ENCODE results near the gene CYLD.

CYLD gene

GRCh38 chr16:50711862-50712559 lies 29.9 kb upstream of the CYLD start:
- DNase-seq (ENCODE audit: low read depth) = no peak

DNA sequence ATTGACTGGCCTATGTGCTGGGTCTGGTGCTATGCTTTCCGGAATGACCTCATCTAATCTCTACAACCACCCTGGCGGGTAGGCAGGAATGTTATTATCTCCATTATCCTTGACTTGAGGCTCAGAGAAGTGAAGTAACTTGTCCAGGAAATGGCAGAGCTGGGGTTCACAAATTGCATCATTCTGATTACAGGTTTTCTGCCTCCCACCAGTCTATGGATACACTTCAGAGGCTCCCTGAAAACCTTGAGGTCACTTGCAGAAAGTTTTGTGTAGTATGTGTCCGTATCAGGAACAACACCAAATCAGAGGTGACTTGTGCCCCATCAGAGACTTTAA lies 29.4 kb upstream of the CYLD start:
- DNase-seq (ENCODE audit: low read depth) = no peak

GRCh38 chr16:50712956-50713355 lies 28.9 kb upstream of the CYLD start:
- DNase-seq (ENCODE audit: low read depth) = no peak

DNA sequence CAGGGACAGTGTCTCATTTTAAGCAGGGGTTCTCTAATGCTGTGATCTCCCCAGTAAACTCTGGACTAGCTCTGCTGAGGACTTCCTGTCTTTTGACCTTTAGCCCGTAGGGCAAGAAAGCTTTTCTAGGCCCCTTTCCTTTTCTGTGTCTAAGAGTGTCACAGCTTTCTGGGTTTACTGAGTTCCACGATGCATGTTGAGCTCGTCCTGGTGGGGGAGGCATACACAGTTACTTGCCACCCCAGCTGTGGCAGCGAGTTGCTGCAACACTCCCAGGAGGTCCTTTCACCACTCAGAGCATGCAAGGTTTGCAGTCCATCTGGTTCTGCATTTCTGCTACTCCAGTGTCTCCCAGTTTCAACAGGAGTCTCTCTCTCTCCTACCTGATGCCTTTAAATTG lies 24.8 kb upstream of the CYLD start:
- no peak for DNase-seq (ENCODE audit: low read depth)

DNA sequence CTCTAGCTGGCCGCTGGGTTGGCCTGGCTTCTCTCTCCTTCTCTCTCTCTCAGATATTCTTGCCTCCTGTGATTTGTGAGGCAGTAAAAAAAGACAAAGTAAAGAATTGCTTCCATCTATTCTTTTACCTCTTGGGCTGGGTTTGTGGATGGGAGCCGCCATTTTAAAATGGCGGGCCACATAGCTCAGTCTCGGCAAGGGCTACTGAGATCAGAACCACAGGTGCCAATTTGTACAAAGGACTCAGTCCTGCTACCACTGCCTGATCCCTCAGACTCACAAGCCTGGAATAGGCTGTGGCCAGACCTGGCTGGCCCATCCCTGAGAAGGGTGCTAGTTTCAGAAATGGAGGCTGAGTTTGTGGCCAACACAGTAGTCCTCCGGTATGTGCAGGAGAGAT lies 24.4 kb upstream of the CYLD start:
- no peak for DNase-seq (ENCODE audit: low read depth)

DNA sequence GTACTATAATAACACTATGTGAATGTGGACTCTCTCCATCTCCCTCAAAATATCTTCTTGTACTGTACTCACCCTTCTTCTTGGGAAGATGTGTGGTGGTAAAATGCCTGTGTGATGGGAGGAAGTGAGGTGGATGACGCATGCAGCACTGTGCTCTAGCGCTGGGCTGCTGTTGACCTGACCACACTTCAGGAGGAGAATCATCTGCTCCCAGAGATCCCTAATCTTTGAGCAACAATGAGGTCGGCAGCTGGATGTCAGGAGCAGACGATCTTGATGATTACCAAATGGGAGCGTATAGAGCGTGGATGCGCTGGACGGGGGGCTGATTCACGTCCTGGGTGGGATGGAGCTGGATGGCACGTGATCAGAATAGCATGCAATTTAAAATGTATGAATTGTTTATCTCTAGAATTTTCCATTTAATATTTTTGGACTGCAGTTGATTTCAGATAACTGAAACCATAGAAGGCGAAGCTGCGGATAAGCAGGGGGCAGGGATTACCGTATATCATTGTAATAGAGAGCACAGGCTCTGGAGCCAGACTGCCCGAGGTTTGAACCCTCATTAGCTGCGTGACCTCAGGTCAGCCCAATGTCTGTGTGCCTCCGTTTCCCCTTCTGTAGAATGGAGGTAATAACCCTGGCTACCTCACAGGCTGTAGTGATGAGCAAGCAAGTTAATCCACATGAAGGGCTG lies 23.7 kb upstream of the CYLD start:
- DNase-seq (ENCODE audit: low read depth) = no peak

DNA sequence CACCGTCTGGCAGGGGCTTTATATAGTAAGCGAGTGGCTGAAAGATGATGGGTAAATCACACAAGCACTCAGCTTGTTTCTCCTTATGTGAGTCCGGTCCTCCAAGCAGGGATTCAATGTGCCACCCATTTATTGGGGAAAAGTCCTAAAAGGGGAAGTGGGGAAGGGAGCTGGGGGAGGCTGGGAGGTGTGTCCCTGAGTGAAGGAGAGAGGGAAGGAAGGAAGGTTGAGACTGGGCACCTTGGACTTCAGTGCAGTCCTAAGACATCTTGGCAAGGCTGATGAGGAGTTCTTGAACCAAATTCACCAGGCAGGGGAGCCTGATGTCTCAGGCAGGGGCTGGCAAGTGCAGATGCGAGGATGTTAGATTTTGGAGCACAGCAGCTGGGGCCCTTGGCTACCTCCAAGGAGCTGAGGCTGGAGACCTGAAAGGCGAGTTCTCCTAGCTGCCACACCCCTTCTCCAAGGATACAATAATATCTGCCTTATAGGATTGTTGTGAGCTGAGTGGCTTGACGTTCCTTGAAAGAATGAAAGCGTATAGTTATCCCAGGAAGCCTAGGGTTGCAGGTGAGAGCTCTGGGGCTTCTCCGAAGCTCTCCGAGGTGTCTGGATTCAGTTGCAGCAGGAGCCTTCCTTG lies 23.0 kb upstream of the CYLD start:
- DNase-seq (ENCODE audit: low read depth) = no peak

- DNase-seq (ENCODE audit: low read depth) = no peak
Measured at GRCh38 chr16:50719401-50720337, 22.2 kb upstream of the CYLD start.

GRCh38 chr16:50721549-50722404 lies 20.1 kb upstream of the CYLD start:
- no peak for DNase-seq (ENCODE audit: low read depth)

DNA sequence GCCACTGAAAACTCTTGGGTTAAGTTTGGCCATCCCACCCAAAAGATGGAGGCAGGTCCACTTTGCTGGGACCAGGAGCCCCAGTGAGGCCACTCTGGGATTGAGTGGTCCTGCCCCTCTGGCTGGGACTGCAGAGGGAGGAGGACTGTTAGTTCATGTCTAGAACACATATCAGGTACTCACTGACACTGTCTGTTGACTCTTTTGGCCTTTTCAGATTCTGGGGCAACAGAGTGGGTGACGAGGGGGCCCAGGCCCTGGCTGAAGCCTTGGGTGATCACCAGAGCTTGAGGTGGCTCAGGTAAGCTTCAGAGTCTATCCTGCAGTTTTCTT lies 19.5 kb upstream of the CYLD start:
- DNase-seq (ENCODE audit: low read depth) = no peak

- no peak for DNase-seq (ENCODE audit: low read depth)
Measured at GRCh38 chr16:50722960-50723359, 18.9 kb upstream of the CYLD start.

GRCh38 chr16:50724306-50724705 lies 17.6 kb upstream of the CYLD start:
- DNase-seq (ENCODE audit: low read depth) = no peak

DNA sequence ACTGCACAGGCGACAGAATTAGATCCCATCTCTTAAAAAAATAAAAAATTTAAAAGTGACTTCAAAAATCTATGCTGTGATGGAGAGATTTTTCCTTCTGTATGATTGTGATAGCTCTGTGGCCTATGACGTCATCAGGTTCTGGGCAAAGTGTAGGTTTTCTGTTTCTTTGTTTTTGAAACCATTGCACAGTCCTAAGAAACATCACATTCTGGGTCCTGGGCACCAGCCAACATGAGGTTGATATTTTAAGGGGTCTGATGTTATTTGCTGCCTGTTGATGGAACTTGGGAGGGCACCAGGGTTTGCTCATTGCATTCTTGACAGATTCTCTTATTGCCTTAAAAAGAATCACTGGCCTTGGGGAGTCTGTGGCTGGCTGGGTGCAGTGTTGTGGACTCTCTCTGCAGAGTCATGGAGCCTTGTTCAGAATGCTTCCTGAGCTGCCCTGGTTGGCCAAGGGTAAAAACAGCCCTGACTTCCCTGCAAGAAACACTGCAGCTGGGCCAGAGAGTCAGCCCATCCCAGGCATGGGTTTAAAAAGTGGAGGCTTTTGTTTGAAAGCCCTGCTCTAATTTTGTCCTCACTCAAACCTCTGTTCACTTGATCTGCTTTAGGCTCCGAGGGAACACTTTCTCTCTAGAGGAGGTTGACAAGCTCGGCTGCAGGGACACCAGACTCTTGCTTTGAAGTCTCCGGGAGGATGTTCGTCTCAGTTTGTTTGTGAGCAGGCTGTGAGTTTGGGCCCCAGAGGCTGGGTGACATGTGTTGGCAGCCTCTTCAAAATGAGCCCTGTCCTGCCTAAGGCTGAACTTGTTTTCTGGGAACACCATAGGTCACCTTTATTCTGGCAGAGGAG lies 10.5 kb upstream of the CYLD start:
- no peak for DNase-seq (ENCODE audit: low read depth)

- no peak for DNase-seq (ENCODE audit: low read depth)
Measured at GRCh38 chr16:50731989-50732832, 9.7 kb upstream of the CYLD start.

- DNase-seq (ENCODE audit: low read depth) = no peak
Measured at GRCh38 chr16:50733468-50733867, 8.4 kb upstream of the CYLD start.

GRCh38 chr16:50735629-50736122 lies 6.2 kb upstream of the CYLD start:
- no peak for DNase-seq (ENCODE audit: low read depth)

GRCh38 chr16:50736448-50736847 lies 5.4 kb upstream of the CYLD start:
- no peak for DNase-seq (ENCODE audit: low read depth)

DNA sequence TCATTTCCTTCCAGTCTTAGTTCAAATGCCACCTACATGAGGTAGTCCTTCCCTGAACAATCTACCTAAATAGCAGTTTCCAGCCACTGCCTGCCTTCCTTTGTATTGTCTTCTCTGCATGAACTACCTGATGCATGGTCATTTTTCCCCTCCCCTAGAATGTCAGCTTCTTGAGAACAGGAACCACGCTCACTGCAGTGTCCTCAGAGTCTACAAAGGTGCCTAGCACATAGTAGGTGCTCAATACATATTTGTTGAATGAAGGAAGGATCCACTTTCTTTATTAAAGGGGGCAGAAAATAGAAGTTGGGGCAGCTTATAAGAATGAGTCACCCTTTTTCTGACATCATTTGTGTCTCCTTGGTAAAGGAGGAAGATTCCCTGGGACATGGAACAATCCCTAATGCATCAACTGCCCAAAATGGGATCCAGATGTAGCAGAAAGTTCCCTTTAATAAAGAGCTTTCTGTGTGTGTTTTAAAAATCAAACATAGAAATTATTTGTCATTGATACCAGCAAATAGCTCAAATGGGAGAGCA lies 4.4 kb upstream of the CYLD start:
- DNase-seq (ENCODE audit: low read depth) = no peak

DNA sequence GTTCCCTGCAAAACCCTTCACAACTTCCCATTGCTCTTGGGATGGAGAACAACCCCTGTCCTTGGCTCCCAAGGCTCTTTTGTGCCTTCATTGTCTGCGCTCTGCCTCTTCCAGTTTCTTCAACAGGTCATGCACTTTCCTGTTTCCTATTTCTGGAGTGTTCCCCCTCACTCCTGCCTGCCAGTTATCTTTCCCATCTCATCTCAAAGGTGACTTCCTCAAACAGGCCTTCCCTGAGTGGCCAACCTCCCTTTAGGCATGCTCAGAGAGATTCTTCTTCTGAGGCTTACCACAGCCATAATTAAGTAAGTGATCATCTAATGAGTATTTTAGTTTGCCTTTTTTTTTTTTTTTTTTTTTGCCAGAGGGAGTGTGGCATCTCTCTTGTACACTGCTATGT lies 2.9 kb upstream of the CYLD start:
- DNase-seq (ENCODE audit: low read depth) = no peak

All from GM04503 (cell line).